Omental fat pad (tissue), 4 donors: Measurements from ENCODE around the gene PRDM11. TPM values are rescaled to one million over a fixed set of nuclear protein-coding genes. Genes with fewer than 3 reads are reported as not detected.
A peak's percentile ranks its signal among the peaks of the same experiment; 100 is the strongest.

ENCODE experiments used
- ATAC-seq: fragments of 150-250 bp; one replicate; pipeline ENCODE4 v1.9.1; 2016; ENCODE audit warnings: mild to moderate bottlenecking, moderate library complexity; ENCODE audit not compliant: low FRiP score
- DNase-seq: peaks from one replicate; pipeline ENCODE4 v3.0.0-alpha.2; 2019; ENCODE audit warnings: low spot score
- CTCF ChIP-seq, 3 donors: fragments of 450-650 bp; IDR thresholded peaks; one replicate each; pipeline ENCODE4 v1.5.1; 2016 to 2017; ENCODE audit warnings: antibody characterized with exemption in 3 of 3, mild to moderate bottlenecking in 3 of 3, moderate library complexity in 2 of 3
- total RNA-seq, 4 donors: library from RNA; depleted of rRNA; stranded (reverse); fragments of >200 nt; gene quantifications; one replicate each; pipeline ENCODE4 v1.1.0, GENCODE V29; 2016

The PRDM11 gene
- total RNA-seq, 4 donors from 2014 or later, result 7.0 to 15.6 (median 10.7) TPM

DNA sequence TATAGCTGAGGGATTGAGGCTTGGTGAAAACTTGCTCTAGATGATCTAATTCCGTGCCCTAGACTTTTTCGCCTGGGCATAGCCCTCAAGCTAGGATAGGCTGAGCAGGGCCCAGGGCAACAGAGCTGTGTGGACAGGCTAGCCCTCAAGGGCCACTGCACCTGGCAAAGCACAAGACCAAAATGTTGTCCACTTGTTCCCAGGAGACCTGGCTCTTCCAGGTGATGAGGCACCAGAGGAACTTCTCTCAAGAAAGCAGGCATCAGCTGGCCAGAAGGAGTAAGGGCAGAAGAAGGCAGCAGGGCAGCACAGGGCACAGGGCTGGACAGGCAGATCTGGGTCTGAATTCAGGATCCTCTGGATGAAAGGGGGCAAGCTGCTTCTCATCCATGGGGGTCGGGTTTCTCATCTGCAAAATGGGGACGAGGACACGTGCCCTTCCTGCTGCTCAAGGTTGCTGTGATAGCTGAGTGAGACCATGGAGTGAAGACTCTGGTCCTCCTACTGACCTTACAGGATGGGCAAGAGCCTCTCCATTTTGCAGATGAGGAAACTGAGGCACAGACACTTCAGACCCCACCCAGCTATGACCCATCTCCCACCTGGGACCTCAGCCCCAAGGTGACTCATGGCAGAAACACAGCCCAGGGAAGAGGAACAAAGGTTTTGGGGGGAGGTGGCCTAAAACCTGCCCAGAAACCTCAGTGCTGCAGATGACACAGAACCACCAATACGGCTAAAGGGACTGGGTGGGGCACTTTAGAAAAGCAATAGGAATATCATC, 42.2 kb upstream of the PRDM11 start:
- ATAC-seq, result no peak
- no peak for DNase-seq
- TF ChIP-seq CTCF (IDR thresholded peaks at IDR 0.05), result no peak

DNA sequence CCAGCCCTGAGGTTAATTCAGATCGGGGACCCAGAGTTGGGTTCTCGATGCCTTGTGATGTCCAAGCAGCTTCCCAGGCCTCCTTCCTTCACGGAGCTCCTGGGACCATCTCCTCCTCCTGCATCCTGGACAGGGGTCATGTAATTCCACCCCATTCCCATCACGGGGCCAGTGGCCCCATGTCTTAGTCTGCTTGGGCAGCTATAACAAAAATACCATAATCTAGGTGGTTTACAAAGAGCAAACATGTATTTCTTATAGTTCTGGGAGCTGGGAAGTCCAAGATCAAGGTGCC, 41.7 kb upstream of the PRDM11 start:
- DNase-seq, result no peak
- no peak for TF ChIP-seq CTCF (IDR thresholded peaks at IDR 0.05)

GRCh38 chr11:45105233-45105983, 41.0 kb upstream of the PRDM11 start:
- DNase-seq, result no peak
- TF ChIP-seq CTCF (IDR thresholded peaks at IDR 0.05), result peak in 2 of 3 donors; percentile 64 to 65
- peak; percentile 53 for ATAC-seq

More for the DNA sequence above, 41.7 kb upstream of the PRDM11 start:
- no peak for ATAC-seq

DNA sequence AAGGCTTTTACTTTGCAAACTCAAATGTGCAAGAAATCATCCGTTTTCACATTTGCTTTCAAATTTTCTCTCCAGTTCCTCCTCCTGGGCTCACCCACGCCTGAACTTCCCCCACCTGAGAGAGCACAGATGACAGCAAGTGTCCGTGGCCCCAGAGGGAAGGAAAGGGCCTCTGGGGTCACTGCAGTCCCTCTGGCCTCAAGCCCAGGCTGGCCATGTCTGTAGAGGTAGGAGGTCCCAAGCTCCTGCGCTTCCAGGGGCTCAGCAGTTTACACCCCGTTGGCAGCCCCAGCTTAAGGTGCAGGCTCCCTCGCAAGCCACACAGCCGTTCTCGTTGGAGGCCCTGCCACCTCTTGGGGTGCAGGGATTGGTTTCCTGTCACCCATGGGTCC, 40.5 kb upstream of the PRDM11 start:
- DNase-seq (no peak), ATAC-seq (no peak)
- TF ChIP-seq CTCF (IDR thresholded peaks at IDR 0.05), result no peak

DNA sequence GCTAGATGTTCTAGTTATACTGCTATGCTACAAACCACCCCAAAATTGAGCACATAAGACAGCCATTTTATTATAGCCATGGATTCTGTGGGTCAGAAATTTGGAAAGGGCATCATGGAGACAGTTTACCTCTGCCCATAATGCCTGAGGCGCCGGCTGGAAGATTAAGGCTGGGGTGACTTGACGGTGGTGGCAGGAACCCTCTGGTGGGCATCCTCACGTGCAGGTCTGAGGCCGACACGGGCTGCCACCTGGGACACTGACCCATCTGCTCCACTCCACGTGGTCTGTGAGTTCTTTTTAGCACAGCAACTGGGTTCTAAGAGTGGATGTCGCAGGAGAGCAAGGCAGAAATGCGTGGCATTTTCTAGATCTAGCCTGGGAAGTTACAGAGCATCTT, 40.0 kb upstream of the PRDM11 start:
- no peak for ATAC-seq

DNA sequence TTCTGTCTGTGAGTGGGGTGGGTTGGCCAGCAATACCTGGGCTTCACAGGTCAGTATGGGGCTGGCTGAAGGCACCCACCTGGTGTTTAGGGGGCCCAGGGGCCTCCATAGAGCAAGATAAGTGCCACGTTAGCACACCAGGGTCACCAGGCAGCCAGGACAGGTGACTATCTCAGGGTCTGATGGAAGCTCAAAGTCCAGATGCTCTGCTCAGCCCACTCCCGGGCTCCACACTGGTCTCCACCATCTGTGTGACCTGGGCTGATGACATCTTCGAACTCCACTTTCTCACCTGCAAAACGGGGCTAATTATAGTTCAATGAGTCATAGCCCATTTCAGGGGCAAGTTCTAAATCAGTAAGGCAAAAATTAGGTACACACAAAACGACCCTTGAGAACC, 39.4 kb upstream of the PRDM11 start:
- ATAC-seq (no peak), DNase-seq (no peak)
- TF ChIP-seq CTCF (IDR thresholded peaks at IDR 0.05), result no peak

More for the DNA sequence above, 40.0 kb upstream of the PRDM11 start:
- DNase-seq, result no peak
- TF ChIP-seq CTCF (IDR thresholded peaks at IDR 0.05), result no peak
